KMS-11 (cell line): Measurements from ENCODE around the gene BTBD2.
"Not testable (repeated sequence)": the region's sequence is repeated elsewhere in the genome, so short reads cannot be mapped to it uniquely, and the experiment has no call there.

Experiments
- H2AFZ ChIP-seq: fragments of 200-600 bp; sonication (generic); 2 replicates; pipeline ENCODE4 v1.6.1; 2016; ENCODE audit warnings: antibody characterized with exemption, mixed run types, low read depth
- H3K27ac ChIP-seq: fragments of 200-600 bp; sonication (generic); 2 replicates; pipeline ENCODE4 v1.6.1; 2016; ENCODE audit warnings: mild to moderate bottlenecking, mixed run types
- H3K27me3 ChIP-seq: fragments of 200-600 bp; sonication (generic); 2 replicates; pipeline ENCODE4 v1.6.1; 2017; ENCODE audit warnings: mild to moderate bottlenecking, low read depth, mixed run types, moderate library complexity; ENCODE audit not compliant: insufficient read depth
- H3K36me3 ChIP-seq: fragments of 200-600 bp; sonication (generic); 2 replicates; pipeline ENCODE4 v1.6.1; 2017; ENCODE audit warnings: mild to moderate bottlenecking, mixed run types; ENCODE audit not compliant: insufficient read depth
- H3K4me1 ChIP-seq: fragments of 200-600 bp; sonication (generic); 2 replicates; pipeline ENCODE4 v1.6.1; 2016; ENCODE audit warnings: mild to moderate bottlenecking, low read depth, mixed run types; ENCODE audit not compliant: poor library complexity, severe bottlenecking
- H3K4me2 ChIP-seq: fragments of 200-600 bp; sonication (generic); 2 replicates; pipeline ENCODE4 v1.7.0; 2016; ENCODE audit warnings: mild to moderate bottlenecking, mixed run types
- H3K4me3 ChIP-seq: fragments of 200-600 bp; sonication (generic); IDR thresholded peaks from 2 replicates; pipeline ENCODE4 v1.6.1; 2017; ENCODE audit warnings: low read depth, low read length, mixed read lengths; ENCODE audit not compliant: insufficient read depth
- H3K79me2 ChIP-seq: fragments of 200-600 bp; sonication (generic); 2 replicates; pipeline ENCODE4 v1.6.1; 2016; ENCODE audit warnings: low read depth, mixed run types; ENCODE audit not compliant: insufficient read depth
- H3K9ac ChIP-seq: fragments of 200-600 bp; sonication (generic); 2 replicates; pipeline ENCODE4 v1.6.1; 2016; ENCODE audit warnings: mild to moderate bottlenecking, mixed run types
- H4K20me1 ChIP-seq: fragments of 200-600 bp; sonication (generic); 2 replicates; pipeline ENCODE4 v1.6.1; 2016; ENCODE audit warnings: mild to moderate bottlenecking, mixed run types; ENCODE audit not compliant: insufficient read depth
- CTCF ChIP-seq: fragments of 200-600 bp; sonication (generic); conservative IDR thresholded peaks from 2 replicates; pipeline ENCODE4 v1.6.1; 2017; ENCODE audit warnings: low read depth, mild to moderate bottlenecking, antibody characterized with exemption, low read length, moderate library complexity, mixed read lengths

The BTBD2 gene

GRCh38 chr19:1991018-1991913 lies 24.2 kb downstream of the BTBD2 start:
- no peak overlapping the region for H3K9ac ChIP-seq
- no peaks in the 10 kb centered on the region for H3K79me2 ChIP-seq
- no peaks in the 10 kb centered on the region for H3K4me1 ChIP-seq
- TF ChIP-seq CTCF = no peak
- no peaks in the 10 kb centered on the region for H3K27me3 ChIP-seq
- no peak overlapping the region for H2AFZ ChIP-seq
- no peak overlapping the region for H3K27ac ChIP-seq
- no peaks in the 10 kb centered on the region for H4K20me1 ChIP-seq
- H3K36me3 ChIP-seq = no peaks in the 10 kb centered on the region; the same call in 1 of the 2 replicates
- no peak overlapping the region for H3K4me2 ChIP-seq
- H3K4me3 ChIP-seq = no peak overlapping the region

GRCh38 chr19:1990230-1991017 lies 25.1 kb downstream of the BTBD2 start:
- Histone ChIP-seq H4K20me1 (no peaks in the 10 kb centered on the region), H3K27me3 (no peaks in the 10 kb centered on the region), H3K4me2 (no peak overlapping the region), H3K4me1 (no peaks in the 10 kb centered on the region), H3K79me2 (no peaks in the 10 kb centered on the region), H3K4me3 (no peak overlapping the region), H2AFZ (no peak overlapping the region), H3K27ac (no peak overlapping the region), H3K36me3 (no peaks in the 10 kb centered on the region; the same call in 1 of the 2 replicates), H3K9ac (no peak overlapping the region)
- no peak for TF ChIP-seq CTCF

GRCh38 chr19:1989513-1990229 lies 25.8 kb downstream of the BTBD2 start:
- Histone ChIP-seq H3K4me1 (no peaks in the 10 kb centered on the region), H4K20me1 (no peaks in the 10 kb centered on the region), H3K79me2 (no peaks in the 10 kb centered on the region), H3K36me3 (no peaks in the 10 kb centered on the region; the same call in 1 of the 2 replicates), H3K27ac (no peak overlapping the region), H3K4me2 (no peak overlapping the region), H3K27me3 (no peaks in the 10 kb centered on the region), H3K9ac (no peak overlapping the region), H2AFZ (no peak overlapping the region), H3K4me3 (no peak overlapping the region)
- TF ChIP-seq CTCF = no peak

GRCh38 chr19:1988464-1988863 lies 27.1 kb downstream of the BTBD2 start:
- not testable (repeated sequence) for H3K79me2 ChIP-seq, H3K27me3 ChIP-seq, H2AFZ ChIP-seq, H3K4me3 ChIP-seq, H3K36me3 ChIP-seq, H3K9ac ChIP-seq, H3K4me2 ChIP-seq, H4K20me1 ChIP-seq, H3K4me1 ChIP-seq, H3K27ac ChIP-seq
